Endodermal cell (in vitro differentiated cells): ENCODE measurements around the gene HOXD4. TPM values are rescaled to one million over a fixed set of nuclear protein-coding genes. Genes with fewer than 3 reads are reported as not detected.
A peak's percentile ranks its signal among the peaks of the same experiment; 100 is the strongest.

Source experiments
- DNase-seq: peaks from one replicate; pipeline ENCODE4 v3.0.0-alpha.2; 2017
- H3K27ac ChIP-seq: 2 replicates; pipeline ENCODE4 v1.5.1; 2013; ENCODE audit warnings: mild to moderate bottlenecking, low read depth, low read length, moderate library complexity
- H3K27me3 ChIP-seq: 2 replicates; pipeline ENCODE4 v1.6.1; 2013; ENCODE audit warnings: mild to moderate bottlenecking, low read length, moderate library complexity; ENCODE audit not compliant: insufficient read depth, control insufficient read depth, poor library complexity, severe bottlenecking
- H3K36me3 ChIP-seq: 2 replicates; pipeline ENCODE4 v1.7.0; 2013; ENCODE audit warnings: mild to moderate bottlenecking, low read length, moderate library complexity; ENCODE audit not compliant: control insufficient read depth, insufficient read depth
- H3K4me1 ChIP-seq: one replicate; pipeline ENCODE4 v1.7.0; 2013; ENCODE audit warnings: low read length; ENCODE audit not compliant: control insufficient read depth, insufficient read depth
- H3K4me3 ChIP-seq: 2 replicates; pipeline ENCODE4 v1.5.1; 2013; ENCODE audit warnings: mild to moderate bottlenecking, low read length, moderate library complexity
- H3K9ac ChIP-seq: 2 replicates; pipeline ENCODE4 v1.6.1; 2013; ENCODE audit warnings: mild to moderate bottlenecking, low read length, moderate library complexity; ENCODE audit not compliant: poor library complexity, severe bottlenecking; ENCODE audit errors: extremely low read depth
- H3K9me3 ChIP-seq: 2 replicates; pipeline ENCODE4 v1.6.1; 2013; ENCODE audit warnings: mild to moderate bottlenecking, low read length, moderate library complexity; ENCODE audit not compliant: control insufficient read depth
- H3K27ac Mint-ChIP-seq: 2 replicates; pipeline ENCODE4 v1.8.0; 2020; ENCODE audit warnings: mixed read lengths
- H3K27me3 Mint-ChIP-seq: 2 replicates; pipeline ENCODE4 v1.8.0; 2021; ENCODE audit warnings: mild to moderate bottlenecking, mixed read lengths; ENCODE audit not compliant: insufficient read depth
- H3K36me3 Mint-ChIP-seq: 2 replicates; pipeline ENCODE4 v1.8.0; 2020; ENCODE audit warnings: low read depth, mixed read lengths
- H3K4me1 Mint-ChIP-seq: 2 replicates; pipeline ENCODE4 v1.8.0; 2020; ENCODE audit warnings: mixed read lengths
- H3K4me3 Mint-ChIP-seq: 2 replicates; pipeline ENCODE4 v1.8.0; 2020; ENCODE audit warnings: mild to moderate bottlenecking, moderate library complexity, mixed read lengths
- H3K9me3 Mint-ChIP-seq: 2 replicates; pipeline ENCODE4 v1.8.0; 2020; ENCODE audit warnings: mild to moderate bottlenecking, mixed read lengths
- WGBS, 2 experiments: methylation state at CpG; one replicate each; pipeline versions ENCODE4 v1.1.5 to v1.1.7; 2013; ENCODE audit warnings: missing lambda C conversion rate in 2 of 2, mixed read lengths in 1 of 2; ENCODE audit not compliant: insufficient coverage in 1 of 2, insufficient read length in 1 of 2; 5-methylcytosine and 5-hydroxymethylcytosine counted together
- total RNA-seq, 2 donors: library from RNA; stranded (reverse); fragmentation: NEBNext Ultra II Directional in 1 of 2; extraction: Animal tissue kit (Norgen Biotek cat#: 25700) in 1 of 2; gene quantifications; 2 replicates in 1 of 2; 3 replicates in 1 of 2; pipeline ENCODE4 v1.2.1, GENCODE V29; 2021
- TF ChIP-seq, protein P1 (sequence below): fragments of 200-600 bp; sonication (generic); conservative IDR thresholded peaks from 2 replicates; pipeline ENCODE4 v1.5.0; 2021; ENCODE audit warnings: antibody characterized with exemption, mild to moderate bottlenecking

The HOXD4 gene
- total RNA-seq, 2 donors from 2014 or later, result not detected

DNA sequence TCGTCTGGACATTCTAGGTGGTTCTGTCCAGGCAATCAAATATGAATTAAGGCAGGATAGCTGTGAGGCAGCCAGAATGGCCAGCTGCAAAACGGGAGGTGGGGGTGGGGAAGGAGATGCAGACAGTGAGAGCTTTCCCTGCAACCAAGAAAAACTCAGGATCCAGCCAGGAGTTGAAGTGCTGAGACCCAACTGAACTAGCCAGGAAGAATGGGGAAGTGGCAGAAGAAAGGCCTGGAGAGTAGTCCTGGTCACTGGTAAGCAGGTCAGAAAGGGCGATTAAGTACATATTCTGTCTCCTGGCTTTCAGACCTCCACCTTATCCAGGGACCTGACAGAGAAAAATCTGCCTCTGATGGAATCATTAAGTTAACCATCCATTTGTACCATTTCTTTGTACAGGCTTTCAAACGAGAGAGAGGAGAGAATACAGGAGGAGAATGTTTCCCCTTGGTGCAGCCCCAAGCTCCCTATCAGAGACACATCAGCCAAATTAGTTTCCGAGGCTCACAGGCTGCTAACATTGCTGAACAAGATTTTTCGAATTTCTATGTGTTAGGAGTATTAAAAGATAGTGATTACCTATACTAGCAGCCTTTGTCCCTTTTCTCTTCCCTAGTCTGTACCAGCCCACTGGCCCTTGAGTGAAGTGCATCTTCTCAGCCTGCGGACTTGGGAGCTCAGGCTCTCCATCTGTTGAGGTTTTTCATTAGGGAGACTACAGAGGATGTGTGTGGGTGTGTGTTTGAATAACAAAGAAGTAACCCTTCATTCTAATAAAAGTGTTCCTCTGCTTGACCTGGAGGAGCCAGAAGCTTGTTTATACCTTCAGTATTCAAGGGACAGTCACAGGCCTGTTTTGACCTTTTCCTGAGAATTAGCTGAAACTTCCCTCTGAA lies 24.6 kb downstream of the HOXD4 start:
- Histone ChIP-seq H3K27ac (no peak overlapping the region), H3K36me3 (no peaks in the 10 kb centered on the region), H3K27me3 (peaks cover 100% of the 10 kb centered on the region), H3K9ac (no peak overlapping the region), H3K4me3 (no peak overlapping the region), H3K9me3 (no peaks in the 10 kb centered on the region), H3K4me1 (peaks cover 16% of the 10 kb centered on the region)
- Mint-ChIP-seq H3K27me3 (peaks cover 100% of the 10 kb centered on the region), H3K4me3 (peak overlapping the region; percentile 56), H3K27ac (no peak overlapping the region), H3K4me1 (peaks cover 29% of the 10 kb centered on the region), H3K9me3 (no peaks in the 10 kb centered on the region), H3K36me3 (no peaks in the 10 kb centered on the region)
- DNase-seq, result peak; percentile 60
- WGBS, 2 experiments, result 52 to 64% methylated on average over 4 to 5 of the region's 7 CpGs
- TF ChIP-seq, protein P1, sequence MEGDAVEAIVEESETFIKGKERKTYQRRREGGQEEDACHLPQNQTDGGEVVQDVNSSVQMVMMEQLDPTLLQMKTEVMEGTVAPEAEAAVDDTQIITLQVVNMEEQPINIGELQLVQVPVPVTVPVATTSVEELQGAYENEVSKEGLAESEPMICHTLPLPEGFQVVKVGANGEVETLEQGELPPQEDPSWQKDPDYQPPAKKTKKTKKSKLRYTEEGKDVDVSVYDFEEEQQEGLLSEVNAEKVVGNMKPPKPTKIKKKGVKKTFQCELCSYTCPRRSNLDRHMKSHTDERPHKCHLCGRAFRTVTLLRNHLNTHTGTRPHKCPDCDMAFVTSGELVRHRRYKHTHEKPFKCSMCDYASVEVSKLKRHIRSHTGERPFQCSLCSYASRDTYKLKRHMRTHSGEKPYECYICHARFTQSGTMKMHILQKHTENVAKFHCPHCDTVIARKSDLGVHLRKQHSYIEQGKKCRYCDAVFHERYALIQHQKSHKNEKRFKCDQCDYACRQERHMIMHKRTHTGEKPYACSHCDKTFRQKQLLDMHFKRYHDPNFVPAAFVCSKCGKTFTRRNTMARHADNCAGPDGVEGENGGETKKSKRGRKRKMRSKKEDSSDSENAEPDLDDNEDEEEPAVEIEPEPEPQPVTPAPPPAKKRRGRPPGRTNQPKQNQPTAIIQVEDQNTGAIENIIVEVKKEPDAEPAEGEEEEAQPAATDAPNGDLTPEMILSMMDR, result no peak

- no peaks in the 10 kb centered on the region for H3K9me3 Mint-ChIP-seq
- Histone ChIP-seq H3K9me3 (no peaks in the 10 kb centered on the region), H3K4me3 (peak overlapping the region; percentile 47), H3K9ac (no peak overlapping the region), H3K4me1 (peaks cover 13% of the 10 kb centered on the region), H3K27ac (no peak overlapping the region), H3K36me3 (no peaks in the 10 kb centered on the region), H3K27me3 (peaks cover 100% of the 10 kb centered on the region)
- H3K4me3 Mint-ChIP-seq, result peak overlapping the region; percentile 56
- H3K4me1 Mint-ChIP-seq, result peaks cover 26% of the 10 kb centered on the region
- peak; percentile 73 for DNase-seq
- 4 to 9% methylated on average over 4 to 12 of the region's 12 CpGs for WGBS, 2 experiments
- no peaks in the 10 kb centered on the region for H3K36me3 Mint-ChIP-seq
- H3K27me3 Mint-ChIP-seq, result peaks cover 100% of the 10 kb centered on the region
- H3K27ac Mint-ChIP-seq, result no peak overlapping the region
- TF ChIP-seq, protein P1, result no peak
These were observed 26.3 kb downstream of the HOXD4 start for GRCh38 chr2:176177580-176178037.

DNA sequence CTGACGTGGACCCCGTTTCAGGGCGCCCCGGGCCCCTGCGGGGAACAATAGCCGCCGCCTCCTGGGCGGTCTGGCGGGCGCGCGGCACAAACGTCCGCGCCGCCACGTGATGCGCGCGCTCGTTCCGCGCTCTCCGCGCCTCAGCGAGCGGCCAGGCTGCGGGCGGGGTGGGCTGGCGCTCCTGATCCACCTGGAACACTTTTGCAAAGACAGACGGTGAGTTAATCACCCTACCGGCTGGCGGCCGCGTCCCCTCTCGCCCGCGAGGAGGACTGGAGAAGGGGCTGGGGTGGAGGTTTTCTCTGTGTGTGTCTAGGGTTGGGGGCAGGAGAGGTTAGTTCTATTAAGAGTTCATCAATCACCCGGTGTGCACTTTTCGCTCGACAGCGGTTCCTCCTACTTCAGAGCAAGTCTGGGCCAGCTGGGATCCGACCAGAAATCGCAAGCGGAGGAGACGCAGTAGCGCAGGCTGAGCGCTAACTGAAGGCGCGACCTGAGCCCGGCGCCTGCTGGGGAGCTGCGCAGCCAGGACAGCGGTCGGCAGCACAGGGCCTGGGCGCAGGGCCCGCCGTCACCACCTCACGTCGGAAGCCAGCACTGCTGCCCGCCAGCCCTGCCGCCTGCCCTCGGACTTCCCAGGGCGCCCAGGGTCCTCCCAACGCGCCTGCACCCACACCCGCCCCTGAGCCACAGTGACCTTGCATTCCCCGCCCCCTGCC lies 26.8 kb downstream of the HOXD4 start:
- Histone ChIP-seq H3K4me3 (peak overlapping the region; percentile 47), H3K27me3 (peaks cover 100% of the 10 kb centered on the region), H3K36me3 (no peaks in the 10 kb centered on the region), H3K4me1 (peaks cover 13% of the 10 kb centered on the region), H3K27ac (no peak overlapping the region), H3K9me3 (no peaks in the 10 kb centered on the region), H3K9ac (no peak overlapping the region)
- Mint-ChIP-seq H3K27ac (no peak overlapping the region), H3K4me1 (peaks cover 23% of the 10 kb centered on the region), H3K27me3 (peaks cover 100% of the 10 kb centered on the region), H3K9me3 (no peaks in the 10 kb centered on the region), H3K4me3 (peak overlapping the region; percentile 56), H3K36me3 (no peaks in the 10 kb centered on the region)
- DNase-seq, result peak; percentile 82
- 0 to 1% methylated on average over 12 to 68 of the region's 68 CpGs for WGBS, 2 experiments
- TF ChIP-seq, protein P1, result no peak
